NCI-H2227 treated with DMSO at 0.1 percent for 48 hours (cell line): Measurements from ENCODE around the gene RAB14.
"Not testable (repeated sequence)": the region's sequence is repeated elsewhere in the genome, so short reads cannot be mapped to it uniquely, and the experiment has no call there.

ENCODE experiments used
- DNase-seq: peaks from one replicate; lab custom pipeline; 2025; lab: John Stamatoyannopoulos, UW

Gene RAB14

GRCh38 chr9:121156263-121156731 is 45.4 kb downstream of the RAB14 start:
- no peak for DNase-seq

DNA sequence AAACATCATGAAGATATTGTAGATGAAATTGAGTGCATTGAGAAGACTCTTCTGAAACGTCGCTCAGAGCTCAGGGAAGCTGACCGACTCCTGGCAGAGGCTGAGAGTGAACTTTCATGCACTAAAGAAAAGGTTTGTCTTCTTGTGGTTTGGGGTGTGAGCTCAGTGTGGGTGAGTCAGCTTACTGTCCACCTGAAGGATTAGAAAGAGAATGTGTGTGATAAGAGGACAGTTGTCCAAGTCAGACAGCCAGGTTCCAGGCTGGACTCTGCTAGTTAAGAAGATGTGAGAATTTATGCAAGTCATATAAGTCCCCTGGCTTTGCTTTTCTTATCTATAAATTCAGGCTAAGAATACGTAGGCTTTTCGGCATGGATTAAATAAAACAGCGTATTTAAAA is 46.9 kb downstream of the RAB14 start:
- no peak for DNase-seq

- no peak for DNase-seq
Observed at GRCh38 chr9:121153642-121154041, 48.0 kb downstream of the RAB14 start.

DNA sequence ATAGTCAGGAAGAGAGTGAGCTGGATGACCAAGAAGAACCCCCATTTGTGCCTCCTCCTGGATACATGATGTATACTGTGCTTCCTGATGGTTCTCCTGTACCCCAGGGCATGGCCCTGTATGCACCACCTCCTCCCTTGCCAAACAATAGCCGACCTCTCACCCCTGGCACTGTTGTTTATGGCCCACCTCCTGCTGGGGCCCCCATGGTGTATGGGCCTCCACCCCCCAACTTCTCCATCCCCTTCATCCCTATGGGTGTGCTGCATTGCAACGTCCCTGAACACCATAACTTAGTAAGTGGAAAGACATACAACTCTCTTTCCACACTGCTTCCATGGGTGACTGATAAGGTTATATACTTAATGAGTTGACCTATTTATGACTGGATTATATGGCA is 51.5 kb downstream of the RAB14 start:
- DNase-seq = no peak

GRCh38 chr9:121144482-121144881 is 57.2 kb downstream of the RAB14 start:
- DNase-seq = no peak

DNA sequence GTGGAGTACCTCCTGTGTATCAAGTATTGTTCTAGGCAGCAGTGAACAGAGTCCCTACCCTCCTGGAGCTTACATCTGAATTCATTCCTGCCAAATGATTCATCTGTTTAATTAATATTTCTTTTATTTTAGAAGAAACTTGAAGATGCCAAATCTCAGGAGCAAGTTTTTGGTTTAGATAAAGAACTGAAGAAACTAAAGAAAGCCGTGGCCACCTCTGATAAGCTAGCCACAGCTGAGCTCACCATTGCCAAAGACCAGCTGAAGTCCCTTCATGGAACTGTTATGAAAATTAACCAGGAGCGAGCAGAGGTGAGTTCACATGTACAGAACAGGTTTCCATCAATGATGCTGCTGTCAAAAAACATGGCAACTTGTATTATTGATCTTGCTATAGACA is 57.9 kb downstream of the RAB14 start:
- no peak for DNase-seq

GRCh38 chr9:121141706-121142105 is 60.0 kb downstream of the RAB14 start:
- no peak for DNase-seq

DNA sequence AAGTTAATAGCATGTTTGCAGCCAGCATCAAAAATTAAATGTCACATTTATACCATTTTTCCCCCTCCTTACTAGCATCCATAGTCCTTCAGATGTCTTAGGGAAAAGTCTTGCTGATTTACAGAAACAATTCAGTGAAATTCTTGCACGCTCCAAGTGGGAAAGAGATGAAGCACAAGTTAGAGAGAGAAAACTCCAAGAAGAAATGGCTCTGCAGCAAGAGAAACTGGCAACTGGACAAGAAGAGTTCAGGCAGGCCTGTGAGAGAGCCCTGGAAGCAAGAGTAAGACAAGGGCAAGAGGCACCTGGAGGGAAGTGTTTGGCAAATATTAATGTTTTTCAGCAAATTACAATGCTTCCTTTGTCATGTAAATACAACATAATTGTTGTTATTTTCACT is 60.4 kb downstream of the RAB14 start:
- no peak for DNase-seq

DNA sequence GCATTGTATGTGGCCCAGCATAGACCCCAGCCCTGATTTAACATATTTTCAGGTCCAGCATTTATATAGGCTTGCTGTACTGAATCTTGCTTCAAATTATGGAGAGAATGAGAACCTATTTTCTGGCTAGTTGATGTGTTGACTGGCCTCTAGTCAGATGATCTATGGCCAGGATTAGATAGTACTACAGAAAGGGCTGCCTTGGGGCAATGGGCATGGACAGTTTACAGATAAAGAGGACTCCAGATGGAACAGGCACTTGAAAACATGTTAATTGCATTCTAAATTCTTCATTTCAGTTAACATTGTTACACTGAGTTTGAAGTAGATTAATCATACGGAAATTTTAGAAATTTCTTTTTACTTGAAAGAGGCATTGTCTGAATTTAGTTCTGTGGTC is 61.5 kb downstream of the RAB14 start:
- DNase-seq = no peak

GRCh38 chr9:121138973-121139372 is 62.7 kb downstream of the RAB14 start:
- DNase-seq = no peak

- no peak for DNase-seq
Observed at GRCh38 chr9:121138561-121138960, 63.1 kb downstream of the RAB14 start.

- DNase-seq = no peak
Observed at GRCh38 chr9:121135642-121136041, 66.0 kb downstream of the RAB14 start.

DNA sequence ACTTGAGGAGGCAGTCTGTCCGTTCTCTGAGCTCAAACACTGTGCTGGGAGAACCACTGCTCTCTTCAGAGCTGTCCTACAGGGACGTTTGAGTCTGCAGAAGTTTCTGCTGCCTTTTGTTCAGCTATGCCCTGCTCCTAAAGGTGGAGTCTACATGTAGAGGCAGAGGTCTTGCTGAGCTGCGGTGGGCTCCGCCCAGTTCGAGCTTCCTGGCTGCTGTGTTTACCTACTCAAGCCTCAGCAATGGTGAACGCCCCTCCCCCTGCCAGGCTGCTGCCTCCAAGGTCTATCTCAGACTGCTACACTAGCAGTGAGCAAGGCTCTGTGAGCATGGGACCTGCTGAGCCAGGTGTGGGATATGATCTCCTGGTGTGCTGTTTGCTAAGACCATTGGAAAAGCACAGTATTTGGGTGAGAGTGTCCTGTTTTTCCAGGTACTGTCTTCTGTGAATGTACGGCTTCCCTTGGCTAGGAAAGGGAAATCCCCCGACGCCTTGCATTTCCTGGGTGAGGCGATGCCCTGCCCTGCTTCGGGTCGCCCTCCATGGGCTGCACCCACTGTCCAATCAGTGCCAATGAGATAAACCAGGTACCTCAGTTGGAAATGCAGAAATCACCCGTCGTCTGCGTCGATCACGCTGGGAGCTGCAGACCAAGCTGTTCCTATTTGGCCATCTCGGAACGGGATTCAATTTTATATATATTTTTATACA is 68.4 kb downstream of the RAB14 start:
- DNase-seq = no peak

DNA sequence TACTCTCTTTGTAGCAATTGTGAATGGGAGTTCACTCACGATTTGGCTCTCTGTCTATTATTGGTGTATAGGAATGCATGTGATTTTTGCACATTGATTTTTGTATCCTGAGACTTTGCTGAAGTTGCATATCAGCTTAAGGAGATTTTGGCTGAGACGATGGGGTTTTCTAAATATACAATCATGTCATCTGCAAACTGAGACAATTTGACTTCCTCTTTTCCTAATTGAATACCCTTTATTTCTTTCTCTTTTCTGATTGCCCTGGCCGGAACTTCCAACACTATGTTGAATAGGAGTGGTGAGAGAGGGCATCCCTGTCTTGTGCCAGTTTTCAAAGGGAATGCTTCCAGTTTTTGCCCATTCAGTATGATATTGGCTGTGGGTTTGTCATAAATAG is 72.3 kb downstream of the RAB14 start:
- not testable (repeated sequence) for DNase-seq
